SKM-1 (cell line): Measurements from ENCODE around the gene GALT.

Source experiments
- DNase-seq: peaks from one replicate; lab custom pipeline; 2025; ENCODE audit not compliant: unreplicated experiment; lab: John Stamatoyannopoulos, UW

GALT gene

GRCh38 chr9:34675869-34676268 is 29.4 kb downstream of the GALT start:
- no peak for DNase-seq

DNA sequence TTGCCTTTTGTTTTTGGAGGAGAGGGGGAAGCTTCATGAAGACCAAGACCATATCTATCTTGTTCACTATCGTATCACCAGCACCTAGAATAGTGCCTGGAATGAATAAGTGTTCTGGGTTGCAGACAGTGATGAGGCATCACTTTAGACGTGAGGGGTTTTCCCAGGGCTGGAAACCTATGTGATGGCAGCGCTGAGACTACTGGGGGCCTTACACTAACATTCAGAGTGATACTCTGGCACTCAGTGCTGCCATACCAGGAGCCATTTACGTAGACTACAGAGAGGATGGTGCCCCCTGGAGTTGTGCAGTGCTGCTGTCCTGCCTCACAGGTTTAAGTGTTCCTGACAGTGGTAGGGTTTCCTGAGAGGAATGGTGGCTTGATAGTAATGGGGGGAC is 37.7 kb downstream of the GALT start:
- DNase-seq, result no peak

- no peak for DNase-seq
These were observed 38.3 kb downstream of the GALT start for GRCh38 chr9:34684816-34685215.

GRCh38 chr9:34685591-34685990 is 39.1 kb downstream of the GALT start:
- DNase-seq, result no peak

DNA sequence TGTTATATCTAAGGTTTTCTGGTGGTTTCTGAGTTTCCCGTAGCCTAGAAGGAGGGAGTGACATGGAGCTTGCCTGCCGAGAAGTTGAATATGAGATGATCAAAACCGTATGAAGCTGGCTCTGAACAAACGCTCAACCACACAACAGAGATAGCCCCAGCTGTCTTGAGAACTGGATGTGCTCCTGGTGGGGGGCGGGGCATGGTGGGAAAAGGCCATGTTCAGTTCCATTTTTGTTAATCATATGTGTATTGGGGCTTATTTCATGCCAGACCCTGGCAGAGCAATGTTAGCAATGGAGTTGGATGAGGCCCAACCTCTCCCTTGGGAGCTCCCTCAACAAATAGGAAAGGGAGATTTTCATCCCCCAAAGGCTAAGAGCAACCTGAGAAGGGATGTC is 39.8 kb downstream of the GALT start:
- DNase-seq, result no peak

DNA sequence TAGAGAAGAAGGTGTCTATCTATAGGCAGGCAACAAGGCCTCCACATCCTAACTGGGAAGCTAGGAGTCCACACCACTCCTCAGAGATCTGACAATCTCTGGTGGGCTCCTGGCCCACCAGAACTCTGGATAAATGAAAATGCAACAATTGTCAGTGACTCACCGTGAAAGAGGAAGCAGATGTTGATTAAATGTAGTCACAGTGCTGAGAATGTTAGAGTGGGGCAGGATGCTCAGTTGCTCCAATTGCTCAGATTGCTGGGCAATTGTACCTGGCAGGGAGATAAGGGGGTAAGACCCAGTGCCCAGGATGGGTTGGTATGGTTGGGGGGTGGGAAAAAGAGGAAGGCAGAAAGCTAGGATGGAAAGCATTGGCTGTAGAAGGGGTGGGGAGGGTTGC is 40.3 kb downstream of the GALT start:
- DNase-seq, result no peak

DNA sequence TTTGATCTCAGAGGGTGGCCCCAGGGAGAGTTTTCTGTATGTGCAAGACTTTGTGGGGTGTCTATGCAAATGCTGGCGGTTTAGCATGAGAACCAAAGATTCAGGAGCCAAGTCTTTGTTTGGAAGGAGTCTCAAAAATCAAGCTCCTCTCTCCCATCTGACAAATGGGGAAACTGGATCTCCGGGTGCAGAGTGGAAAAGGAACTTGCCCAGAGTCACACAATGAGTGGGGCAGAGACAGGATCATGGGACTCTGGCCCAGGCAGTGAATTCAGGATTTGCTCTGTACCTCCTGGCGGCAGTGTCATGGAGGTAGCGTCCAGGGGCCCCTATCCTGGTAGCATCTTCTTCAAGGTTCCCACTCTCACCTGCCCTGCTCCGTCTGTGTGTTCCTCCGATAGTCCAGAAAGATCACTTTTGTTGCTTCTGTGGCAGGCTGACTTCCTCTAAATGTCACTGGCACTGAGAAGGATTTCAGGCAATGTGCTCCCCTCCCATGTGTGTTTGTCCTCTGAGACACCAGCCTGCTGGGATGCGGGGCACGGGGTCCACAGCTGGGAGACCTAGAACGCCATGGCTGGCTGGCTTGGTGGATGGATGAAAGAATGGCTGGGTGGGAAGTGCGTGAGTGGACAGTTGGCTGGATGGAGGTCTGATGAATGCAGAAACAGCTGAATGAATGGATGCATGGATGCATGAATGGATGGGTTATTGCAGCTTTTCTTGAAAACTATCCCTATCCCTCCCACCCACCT is 41.0 kb downstream of the GALT start:
- no peak for DNase-seq

GRCh38 chr9:34688329-34689115 is 42.0 kb downstream of the GALT start:
- DNase-seq, result no peak

DNA sequence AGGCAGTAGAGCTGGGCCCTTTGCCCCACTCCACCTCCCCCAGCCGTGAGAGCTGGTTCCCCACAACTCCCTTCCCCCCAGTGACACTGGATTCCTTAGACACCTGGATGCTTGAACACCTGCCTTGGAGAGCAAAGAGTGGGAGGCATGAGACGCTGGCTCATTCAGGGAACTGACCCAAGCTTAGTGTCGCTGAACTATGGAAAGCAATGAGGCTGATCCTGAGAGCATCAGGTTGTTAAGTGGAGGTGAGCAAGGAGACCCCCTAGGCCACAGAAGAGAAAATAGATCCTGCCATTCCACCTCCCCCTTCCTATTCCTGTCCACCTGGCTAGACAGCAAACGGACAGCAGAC is 42.6 kb downstream of the GALT start:
- DNase-seq, result no peak

DNA sequence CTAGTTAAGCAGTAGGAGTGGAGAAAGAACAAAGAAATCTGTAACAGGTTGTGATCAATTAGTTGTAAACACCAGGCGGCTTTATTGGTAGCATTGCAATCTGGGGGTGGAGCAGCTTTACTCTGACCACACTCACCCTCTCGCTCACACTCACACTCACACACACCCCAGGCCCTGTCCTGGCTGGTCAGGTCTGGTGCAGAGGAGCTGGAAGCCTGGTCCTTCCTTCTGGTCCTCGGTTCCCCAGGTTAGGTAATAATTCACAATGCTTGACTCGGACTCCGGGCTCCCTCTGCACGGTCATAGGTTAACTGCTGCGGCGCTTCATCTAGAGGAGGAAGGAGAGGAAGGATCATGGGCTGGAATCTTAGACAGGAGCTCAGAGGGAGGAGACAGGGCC is 43.0 kb downstream of the GALT start:
- no peak for DNase-seq

DNA sequence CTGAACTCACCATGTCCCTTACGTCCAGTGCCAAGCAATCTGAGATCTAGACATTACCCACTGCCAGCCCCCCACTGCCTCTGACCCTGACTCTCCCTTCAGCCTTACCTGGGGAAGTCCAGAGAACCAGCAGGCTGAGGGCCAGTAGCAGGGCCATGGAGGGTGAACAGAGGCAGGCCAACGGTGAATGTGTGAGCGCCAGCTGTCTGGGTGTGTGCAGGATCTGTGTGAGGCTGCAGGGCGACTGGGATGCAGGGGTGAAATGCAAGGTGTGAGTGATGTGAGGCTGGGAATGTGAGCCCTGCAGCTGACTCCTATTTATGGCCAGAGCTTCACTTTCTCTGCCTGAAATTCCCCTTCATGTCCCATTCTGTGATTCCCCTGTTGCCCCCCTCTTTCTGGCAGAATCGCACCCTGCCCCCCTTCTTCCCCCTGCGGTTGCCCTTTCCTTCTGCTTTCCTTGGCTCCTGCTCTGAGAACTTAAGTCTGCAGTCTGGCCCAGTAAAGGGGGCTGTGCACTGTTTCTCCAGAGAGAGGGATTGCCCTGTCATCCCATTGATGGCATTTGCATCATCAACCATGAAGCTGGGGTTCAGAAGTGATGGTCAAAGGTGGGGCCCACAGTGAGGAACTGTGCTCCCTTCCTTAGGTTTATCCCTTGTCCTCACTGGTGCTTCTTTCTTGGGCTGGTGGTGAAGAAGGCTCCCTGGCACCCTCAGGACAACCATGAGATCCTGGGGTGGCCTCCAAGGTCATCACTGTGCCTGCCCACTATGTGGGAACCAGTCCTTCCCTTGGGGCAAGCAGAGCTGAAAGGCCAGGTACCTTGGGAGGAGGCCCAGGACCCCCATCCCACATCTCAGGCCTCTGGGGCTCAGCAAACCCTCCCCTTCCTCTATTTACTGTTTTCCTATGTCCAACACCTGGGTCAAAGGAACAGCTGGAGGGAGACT is 44.8 kb downstream of the GALT start, which contains the start of gene CCL19:
Gene CCL19 (minus strand): TSS at position 294 of the 953 bp plus-strand sequence. CDS start 137 bp downstream, at position 157.
- DNase-seq, result no peak

GRCh38 chr9:34691936-34692315 is 45.5 kb downstream of the GALT start:
- DNase-seq, result no peak

- no peak for DNase-seq
These were observed 47.1 kb downstream of the GALT start for GRCh38 chr9:34693560-34693959.

DNA sequence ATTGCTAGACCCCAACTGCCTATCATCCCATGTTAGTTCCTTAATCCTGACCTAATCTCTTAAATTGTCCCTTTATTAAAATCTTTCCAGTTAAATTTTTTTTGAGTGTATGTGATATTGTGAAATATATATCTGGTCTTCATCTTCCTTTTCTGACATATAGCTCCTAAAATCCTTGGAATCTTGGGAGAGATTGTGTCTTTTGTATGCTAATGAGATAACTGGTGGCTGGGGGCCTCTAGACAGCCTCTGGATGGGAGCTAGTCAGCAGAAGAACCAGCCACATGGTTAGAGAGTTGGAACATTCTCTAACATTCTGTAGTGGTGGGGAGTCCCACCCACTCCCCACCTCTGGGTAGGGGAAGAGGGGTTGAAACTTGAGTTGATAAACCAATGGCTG is 48.3 kb downstream of the GALT start:
- no peak for DNase-seq
